Epidermal melanocyte (primary cell): ENCODE measurements around the gene TXNDC2.

Source experiments
- DNase-seq: peaks from one replicate; pipeline ENCODE4 v3.0.0; 2011; ENCODE audit warnings: low spot score; ENCODE audit not compliant: insufficient read length

Gene TXNDC2

DNA sequence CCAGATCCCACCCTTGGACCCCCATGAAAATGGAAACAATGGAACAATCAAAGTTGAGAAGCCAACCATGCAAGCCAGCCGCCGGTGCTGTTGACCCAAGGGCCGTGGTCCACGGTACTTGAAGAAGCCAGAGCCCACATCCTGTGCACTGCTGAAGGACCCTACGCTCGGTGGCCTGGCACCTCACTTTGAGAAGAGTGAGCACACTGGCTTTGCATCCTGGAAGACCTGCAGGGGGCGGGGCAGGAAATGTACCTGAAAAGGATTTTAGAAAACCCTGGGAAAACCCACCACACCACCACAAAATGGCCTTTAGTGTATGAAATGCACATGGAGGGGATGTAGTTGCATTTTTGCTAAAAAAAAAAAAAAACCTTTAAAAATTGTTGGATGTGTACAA, 26.5 kb upstream of the TXNDC2 start:
- DNase-seq, result no peak

DNA sequence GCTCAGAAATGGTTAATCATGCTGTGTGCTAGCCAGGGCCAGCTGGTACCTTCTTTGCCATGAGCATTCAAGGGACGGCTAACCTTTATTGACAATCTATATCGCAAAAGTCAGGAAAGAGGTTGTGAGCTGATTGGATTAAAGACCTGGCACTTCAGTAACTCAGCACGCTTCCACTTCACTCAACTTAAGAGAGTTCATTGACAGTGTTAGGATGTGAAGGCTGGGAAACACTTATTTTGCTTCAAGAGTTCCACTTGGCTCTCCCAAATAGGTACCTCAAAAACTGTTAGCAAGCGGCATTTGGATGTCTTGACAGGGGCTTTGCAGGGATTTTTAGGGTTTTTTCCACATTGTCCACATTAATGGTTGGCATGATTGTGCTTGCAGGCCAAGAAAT, 25.1 kb upstream of the TXNDC2 start:
- DNase-seq, result no peak

DNA sequence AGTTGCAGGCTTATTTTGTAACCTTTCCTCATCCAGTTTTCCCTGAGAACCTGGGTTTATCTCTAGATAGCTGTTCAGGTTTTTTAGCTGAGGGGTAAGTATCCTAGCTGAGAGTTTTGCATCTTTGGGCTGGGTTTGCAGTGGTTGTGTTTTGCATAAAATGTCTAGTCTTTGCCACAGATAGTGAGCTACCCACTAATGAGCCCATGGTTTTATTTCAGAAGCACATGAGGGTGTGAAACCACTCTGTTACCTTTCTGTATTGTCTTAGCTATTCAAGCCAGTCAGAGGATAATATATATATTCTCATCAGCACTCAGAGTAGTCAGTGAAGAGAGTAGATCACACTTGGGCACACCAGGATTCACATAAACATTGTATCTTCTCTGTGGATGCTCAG, 24.6 kb upstream of the TXNDC2 start:
- DNase-seq, result no peak

DNA sequence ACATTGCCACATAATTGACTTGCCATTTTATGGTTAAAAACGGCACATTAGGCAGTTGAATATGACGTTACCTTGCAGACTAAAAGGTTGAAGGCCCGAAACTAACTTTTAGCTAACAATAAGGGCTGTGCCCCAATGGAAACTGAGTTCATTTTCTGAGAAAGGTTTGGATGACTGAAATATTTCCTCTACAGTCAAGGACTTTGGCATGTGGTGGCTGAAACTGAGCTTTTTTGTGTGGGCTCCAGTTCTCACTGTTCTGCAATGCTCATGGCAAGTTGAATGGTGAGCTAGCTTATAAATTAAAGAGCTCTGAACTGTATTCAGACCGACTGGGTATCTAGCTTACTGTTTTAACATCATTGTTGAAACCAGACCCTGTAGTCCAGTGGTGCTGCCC, 23.8 kb upstream of the TXNDC2 start:
- no peak for DNase-seq

DNA sequence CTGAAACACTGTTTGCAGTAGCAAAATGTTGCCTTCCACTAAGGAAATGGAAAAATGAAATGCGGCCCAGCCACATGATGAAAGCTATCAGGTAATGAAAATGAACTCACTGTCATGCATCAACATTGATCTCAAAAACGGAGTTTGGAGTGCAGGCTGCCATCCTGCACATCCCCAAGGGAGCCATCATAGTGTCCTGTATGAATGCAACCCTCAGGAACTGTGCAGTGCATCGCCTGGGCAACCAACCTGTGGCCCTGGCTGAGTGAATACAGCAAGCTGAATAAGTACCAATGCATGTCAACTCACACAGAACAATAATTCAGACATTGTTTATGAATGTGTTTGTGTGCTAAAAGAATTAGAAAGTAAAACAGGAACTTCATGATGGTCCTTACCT, 23.1 kb upstream of the TXNDC2 start:
- no peak for DNase-seq

DNA sequence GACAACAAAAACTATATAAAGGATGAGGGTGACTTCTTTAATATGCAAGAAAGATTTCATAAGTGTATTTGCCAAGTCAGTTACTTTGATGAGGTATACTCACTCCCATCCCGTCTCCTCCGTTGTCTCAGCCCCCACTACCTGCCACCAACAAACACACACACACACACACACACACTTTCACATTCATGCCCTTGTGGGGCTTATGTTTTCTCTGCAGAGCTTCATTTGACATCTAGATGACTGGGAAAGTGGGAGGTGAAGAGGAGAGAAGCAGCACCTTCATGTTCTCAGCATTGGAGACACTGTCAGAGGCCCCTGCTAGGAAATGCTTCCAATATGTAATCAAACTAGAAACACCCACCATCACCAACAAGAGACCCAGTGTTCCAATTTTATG, 22.5 kb upstream of the TXNDC2 start:
- DNase-seq, result no peak

DNA sequence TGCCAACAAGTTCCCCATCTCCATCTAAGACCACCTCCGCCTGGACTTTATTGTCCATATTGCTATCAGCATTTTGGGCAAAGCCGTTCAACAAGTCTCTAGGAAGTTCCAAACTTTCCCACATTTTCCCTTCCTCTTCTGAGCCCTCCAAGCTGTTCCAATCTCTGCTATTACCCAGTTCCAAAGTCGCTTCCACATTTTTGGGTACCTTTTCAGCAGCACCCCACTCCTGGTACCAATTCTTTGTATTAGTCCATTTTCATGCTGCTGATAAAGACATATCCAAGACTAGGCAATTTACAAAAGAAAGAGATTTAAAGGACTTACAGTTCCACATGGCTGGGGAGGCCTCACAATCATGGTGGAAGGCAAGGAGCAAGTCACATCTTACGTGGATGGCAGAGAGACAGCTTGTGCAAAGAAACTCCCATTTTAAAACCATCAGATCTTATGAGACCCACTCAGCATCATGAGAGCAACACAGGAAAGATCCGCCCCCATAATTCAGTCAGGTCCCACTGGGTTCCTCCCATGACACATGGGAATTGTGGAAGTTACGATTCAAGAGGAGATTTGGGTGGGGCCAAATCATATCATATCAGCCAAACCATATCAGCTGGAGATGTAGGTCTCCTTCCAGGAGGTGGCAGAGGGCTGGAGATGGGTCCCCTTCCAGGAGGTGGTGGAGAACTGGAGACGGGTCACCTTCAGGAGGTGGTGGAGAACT, 19.8 kb upstream of the TXNDC2 start:
- no peak for DNase-seq

DNA sequence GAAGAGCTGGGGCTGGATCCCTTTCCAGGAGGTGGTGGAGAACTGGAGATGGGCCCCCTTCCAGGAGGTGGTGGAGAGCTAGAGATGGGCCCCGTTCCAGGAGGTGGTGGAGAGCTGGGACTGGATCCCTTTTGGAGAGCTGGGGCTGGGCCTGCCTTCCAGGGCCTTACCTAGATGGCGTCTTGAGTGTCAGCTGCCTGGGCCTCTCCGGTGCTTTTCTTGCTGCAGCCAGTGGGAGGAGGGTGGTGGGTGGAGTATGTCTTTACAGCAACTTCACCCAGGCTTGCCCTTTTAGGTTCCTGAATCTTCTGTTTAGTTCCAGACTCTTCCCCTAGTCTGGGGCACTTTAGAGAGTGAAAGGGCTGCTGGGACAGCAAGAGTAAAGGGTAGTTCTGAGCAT, 19.1 kb upstream of the TXNDC2 start:
- no peak for DNase-seq

DNA sequence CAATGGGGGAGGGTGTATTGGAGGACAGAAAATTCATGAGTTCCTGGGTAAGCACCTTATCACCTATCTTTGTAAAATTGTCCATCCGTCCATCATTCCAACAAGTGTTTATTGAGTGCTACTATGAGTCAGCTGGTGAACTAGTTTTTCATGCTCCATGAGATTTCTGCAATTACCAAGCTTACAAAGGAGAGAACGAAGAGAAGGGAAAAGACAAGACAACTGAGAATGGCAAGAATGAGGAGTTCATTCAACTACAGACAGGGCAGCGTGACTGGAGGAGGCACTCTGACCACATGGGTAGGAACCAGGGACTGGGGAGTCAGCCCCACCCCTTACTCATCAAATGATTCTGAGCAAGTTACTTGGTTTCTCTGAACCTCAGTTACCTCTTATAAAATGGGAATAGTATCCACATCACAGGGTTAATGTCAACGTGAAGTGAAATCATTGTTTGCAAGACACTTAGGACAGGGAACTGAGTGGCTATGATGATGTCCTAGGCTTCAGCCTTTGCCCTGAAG, 18.6 kb upstream of the TXNDC2 start:
- no peak for DNase-seq

DNA sequence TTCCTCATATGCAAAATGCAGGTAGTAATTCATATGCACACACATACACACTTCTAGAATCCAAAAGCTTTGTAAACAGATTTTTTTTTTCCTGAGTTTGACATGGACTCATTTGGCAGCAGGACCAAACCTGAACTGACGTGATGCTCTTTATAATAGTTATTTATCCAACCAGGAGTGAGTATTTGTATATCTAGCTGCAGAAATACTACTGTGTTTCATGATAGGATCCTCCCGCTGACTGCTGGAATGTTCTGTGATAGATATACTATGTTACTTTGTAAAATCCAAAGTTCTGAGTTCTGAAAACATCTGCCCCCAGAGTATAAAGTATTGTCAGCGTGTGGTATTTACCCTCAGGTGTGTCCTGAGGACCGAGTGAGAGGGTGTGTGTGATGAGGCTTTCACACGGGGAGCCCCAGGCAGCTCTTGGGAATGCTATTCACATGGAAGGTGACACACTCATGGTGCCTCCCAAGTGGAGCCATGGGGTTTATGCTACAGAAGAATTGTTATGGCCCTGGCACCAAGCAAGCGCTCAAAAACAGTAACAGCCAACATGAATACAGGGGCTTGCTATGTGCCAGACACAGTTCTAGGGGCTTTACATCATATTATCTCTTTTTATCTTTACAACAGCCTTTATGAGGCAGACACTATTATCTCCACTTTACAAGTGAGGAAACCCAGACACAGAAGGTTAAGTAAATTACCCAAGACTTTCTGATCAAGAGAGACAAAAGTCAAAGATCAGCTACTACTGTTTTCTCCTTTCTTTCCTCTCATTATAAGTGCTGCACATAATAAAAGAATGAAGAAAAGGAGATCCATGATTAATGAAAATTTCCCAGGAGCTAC, 16.7 kb upstream of the TXNDC2 start:
- no peak for DNase-seq

DNA sequence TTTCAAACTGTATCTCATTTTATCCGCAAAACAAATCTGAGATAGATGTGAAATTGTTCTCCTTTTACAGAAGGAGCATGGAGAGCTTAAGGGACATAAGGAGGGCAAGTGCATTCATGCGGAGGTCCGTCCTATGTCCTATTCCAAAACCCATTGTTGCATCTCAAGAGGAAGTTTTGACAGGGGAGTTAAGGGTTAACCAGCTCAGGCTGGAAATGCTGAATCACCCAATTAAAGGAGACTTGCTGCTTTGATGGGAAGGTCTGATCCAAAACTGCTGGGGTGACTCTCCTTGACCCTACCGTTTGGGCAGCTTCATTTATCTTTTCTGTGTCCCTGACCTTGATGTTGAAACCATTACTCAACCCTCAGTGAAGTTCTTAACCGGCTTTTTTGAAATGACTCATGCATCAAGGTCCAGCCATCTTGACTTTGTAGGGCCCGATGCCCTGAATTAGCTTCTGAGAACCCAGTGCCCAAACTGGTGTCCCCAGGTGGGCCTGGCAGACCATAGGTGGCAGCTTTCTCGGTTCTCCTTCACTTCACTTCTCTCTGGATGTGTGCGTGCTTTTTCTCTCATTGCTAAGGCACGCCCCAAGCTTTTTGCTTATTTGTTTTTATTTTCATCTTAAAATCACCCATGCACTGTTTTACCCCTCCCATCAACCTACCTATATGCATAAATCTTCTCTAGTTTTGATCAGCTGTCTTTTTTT, 15.9 kb upstream of the TXNDC2 start:
- no peak for DNase-seq

DNA sequence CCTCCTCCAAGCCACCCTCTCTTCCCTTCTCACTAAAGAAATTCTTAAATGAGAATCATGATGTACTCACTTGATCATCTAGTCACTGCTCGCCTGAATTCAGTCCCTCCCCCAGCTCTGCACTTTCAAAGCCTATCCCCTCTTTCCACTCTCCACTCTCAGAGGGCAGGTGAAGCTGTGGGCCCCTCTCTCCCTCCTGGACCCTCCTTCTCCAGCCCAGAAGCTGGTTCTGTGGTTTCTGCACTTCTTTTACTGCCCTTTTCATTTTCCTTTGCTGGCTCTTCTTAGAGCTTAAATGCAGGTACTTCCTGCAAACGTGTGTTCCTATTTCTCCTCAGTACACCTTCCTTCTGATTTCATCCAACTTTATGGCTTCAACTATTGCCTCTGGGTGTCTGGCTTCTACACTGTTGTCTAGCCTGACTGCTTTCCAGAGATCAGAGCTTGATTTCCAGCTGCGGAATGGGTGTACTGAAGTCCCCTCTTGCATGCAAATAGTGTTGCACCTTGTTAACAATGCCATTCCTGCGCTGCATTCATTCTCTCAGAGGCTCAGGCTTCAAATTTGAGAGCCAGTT, 15.3 kb upstream of the TXNDC2 start:
- no peak for DNase-seq

DNA sequence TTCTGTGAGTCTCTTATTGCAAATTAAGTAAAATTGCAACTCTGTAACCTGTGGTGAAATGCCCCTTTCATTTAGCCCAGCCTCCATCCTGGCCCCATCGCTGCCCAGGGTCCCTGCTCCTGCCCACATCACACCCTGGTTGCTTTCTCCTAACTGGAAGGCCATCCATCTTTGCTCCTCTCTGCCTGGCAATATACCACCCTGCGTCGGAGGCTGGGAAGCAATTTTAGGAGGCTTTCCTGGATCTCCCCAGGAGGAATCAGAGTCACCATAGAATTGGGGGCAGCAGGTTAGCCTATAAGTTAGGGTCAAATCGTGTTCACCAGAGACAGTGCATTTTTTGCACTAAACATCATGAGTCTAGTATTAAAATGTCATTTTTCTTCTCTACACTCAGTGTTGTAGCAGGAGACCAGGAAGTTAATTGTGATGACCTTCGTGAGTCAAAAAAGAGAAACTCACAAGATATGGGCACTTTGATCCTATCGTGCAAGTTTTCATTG, 14.5 kb upstream of the TXNDC2 start:
- DNase-seq, result no peak

DNA sequence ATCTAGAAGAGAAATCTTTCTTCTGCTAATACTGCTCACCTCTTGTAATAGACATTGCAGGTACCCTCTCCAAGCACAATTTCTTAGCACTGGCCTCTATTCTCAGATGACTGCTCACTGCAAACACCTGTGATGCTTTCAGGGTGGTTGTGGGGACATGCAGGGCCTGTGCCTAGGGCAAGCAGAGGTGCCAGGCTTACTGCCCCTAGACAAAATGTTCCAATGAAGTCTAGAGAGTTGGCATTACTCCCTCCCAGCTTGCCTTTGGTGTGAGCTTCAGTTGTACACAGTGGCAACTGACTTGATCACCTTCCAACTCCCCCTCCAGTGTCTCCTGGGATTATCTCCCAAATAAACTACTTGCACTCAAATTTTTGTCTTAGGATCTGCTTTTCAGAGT, 12.9 kb upstream of the TXNDC2 start:
- no peak for DNase-seq

DNA sequence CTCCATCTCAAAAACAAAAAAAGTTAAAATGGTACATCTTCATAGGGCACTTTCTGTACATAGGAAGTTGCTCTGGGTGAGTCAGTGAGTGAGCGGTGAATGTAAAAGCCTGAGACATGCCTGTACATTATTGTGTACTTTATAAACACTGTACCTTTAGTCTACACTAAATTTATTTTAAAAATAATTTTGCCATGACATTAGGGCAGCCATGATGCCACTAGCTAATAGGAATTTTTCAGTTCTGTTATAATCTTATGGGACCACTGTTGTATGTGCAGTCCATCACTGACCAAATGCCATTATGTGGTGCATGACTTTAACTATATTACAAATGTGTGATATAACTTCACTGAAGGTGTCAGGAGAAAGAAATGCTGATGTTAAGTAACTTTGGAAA, 11.0 kb upstream of the TXNDC2 start:
- no peak for DNase-seq

DNA sequence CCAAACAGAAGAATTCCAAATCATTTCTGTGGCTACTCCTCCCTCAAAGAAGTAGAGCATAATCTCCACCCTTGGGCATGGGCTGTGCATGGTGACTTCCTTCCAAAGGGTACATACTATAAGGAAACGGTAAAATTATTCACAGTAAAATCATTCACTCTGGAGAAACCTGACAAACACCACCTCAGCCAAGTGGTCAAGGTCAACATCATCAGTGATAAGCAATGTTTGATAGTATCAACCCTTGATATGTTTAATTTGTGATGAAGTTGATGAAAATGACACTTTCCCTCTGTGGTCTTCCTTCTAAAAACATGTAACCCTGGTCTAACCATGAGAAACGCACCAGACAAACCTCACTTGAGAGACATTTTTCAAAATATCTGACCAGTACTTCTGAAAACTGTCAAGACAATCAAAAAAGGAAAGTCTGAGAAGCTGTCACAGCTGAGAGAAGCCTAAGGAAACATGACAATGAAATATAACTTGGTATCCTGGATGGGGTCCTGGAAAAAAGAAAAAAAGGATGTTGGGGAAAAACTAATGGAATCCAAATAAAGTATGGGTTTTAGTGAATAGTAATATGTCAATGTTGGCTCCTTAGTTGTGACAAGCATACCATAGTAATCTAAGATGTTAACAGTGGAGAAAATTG, 9.4 kb upstream of the TXNDC2 start:
- no peak for DNase-seq

DNA sequence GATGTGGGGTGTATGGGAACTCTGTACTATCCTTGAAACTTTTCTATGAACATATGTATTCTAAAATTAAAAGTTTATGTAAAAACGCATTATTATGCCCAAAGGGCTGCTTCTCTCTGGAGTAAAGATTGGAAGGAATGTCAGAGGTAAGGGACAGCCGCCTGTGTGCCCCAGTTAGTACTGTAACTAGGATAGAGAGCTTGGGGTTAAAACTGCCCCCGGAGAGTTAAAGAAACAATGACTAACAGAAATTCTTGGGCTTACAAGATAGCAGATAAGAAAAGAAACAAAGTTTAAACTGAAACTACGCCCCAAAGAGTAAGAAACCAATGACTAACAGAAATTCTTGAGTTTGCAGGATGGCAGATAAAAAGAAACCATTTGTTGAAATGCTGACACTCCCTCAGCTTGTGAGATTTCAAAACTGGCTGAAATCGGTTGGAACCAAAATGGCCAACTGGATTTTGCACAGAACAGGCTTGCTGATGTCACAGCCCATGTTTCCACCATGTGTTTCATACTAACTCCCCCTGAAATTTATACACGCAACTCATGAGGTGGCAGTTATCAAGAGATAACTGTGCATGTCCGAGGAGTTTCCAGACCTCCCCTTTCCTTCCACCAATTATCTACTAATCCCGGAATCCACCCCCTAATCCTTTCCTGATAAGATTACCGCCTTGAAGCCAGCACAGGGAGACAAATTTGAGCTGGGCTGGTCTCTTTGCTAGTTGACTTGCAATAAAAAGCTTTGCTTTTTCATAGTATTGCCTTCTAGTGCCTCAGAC, 8.7 kb upstream of the TXNDC2 start:
- no peak for DNase-seq

DNA sequence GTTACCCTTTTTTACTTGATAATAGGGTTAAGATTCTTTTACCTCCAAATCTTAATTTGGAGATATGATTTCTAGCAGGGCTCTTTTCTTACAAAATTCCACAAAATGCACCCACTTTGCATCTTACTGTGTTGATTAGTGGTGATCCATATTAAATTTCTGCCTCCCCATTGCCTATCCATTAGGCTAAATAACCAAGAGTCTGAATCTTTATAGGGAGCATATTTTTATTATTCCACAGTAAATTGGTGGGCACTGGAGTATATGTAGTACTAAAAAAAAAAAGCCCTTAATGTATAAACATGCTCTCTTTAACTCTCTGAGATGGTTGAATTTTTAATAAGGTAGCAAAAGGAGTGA, 8.1 kb upstream of the TXNDC2 start:
- DNase-seq, result no peak

DNA sequence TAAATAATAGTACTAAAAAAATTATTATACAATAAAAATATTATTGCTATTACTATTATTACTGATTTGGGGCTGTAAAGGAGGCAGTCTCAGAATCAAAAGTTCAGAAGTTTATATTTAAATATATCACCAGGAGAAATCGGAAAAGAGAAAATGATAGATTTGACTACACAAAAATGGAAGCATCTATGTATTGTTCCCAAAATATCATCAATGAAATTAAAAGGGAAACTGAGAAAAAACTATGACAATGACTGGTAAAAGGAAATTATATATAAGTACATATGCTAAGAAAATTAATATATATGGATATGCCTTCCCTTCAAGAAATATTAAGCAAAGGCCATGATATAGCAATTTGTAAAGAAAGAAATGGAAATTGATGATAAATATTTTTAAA, 7.7 kb upstream of the TXNDC2 start:
- no peak for DNase-seq

DNA sequence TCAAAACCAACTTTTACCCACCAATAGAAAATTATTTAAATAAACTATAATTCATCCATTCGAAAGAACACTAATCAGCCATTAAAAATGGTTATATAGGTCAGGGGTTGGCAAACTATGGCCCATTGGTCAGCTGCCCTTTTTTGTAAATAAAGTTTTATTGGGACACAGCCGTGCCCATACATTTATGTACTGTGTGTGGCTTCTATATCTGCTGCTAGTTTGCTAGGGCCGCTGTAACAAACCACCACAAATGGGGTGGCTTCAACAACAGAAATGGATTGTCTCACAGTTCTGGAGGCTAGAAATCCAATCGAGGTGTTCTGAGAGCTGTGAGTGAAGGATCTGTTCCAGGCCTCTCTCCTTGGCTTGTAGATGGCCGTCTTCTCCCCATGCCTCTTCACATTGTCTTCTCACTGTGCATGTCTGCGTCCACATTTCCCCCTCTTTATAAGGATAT, 7.0 kb upstream of the TXNDC2 start:
- no peak for DNase-seq
